Globus pallidus (tissue), 1 donor: ENCODE measurements around the gene GRIPAP1.
A peak's percentile ranks its signal among the peaks of the same experiment; 100 is the strongest.

Experiments
- DNase-seq: peaks from one replicate; pipeline ENCODE4 v3.0.0-alpha.2; 2015; ENCODE audit warnings: low spot score

Gene GRIPAP1

DNA sequence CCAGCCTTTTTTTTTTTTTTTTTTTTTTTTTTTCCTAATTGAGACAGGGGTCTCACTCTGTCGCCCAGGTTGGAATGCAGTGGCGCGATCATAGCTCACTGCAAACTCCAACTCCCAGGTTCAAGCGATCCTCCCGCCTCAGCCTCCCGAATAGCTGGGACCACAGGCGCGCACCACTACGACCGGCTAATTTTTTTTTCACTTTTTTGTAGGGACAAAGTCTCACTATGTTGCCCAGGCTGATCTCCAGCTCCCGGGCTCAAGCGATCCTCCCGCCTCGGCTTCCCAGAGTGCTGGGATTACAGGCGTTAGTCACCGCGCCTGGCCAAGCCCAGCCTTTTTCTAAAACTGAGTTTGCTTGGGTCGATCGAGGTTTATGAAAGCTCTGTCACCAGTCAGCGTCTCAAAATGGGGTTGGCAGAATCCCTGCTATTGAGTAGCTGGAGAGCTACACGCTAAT, 43.4 kb downstream of the GRIPAP1 start:
- no peak for DNase-seq

DNA sequence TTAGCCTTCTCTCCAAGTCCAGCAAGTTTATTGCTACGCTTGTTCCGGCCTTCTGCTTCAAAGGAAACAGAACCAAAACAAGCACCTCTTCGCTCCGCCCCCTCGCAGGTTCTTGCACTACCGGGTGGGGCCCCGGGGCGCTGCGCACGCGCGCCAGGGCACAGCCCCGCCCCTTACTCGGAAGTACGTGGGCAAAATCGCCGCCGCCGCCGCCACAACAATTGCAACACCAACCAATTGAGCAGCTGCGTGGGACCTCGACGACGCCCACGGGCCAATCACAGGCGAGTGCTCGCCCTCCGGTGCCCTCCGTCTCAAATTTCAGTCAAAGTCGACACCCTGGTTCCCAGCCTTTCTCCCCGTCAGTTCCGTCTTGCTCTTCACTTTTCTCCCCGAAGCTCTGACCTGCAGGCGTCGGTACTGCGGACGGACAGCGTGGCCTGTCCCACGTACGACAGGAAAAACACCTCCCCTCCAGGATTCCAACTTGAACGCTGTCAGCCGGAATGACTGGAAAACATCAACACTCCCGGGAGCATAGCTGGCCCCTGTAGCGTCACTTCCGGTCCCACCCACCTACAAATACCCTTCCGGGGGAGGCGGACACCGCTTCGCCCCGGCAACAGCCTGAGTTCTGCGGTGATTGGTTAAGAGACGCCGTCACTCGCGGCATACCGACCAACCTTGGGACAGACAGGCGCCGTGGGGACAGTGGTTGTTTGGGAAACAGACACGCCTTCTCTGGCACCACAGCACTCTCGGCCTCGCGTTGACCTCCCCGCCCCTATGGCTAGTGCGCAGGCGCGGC, 44.0 kb downstream of the GRIPAP1 start:
- DNase-seq: peak; percentile 98

DNA sequence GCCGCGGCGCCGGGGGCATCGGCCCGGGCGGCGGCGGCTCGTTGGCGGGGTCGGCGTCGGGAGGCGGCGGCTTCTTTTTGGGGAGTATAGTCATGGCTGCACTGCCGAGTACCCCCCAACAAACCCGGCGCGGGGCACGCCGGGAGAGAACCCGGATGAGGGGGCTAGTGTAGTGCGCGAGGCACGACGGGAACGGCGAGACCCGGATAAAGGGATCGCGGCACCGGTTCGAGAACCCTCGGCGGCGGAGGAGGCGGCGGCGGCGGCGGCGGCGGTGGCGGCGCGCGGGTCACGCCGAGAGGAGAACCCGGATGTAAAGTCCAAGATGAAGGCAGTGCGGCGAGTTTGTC, 44.6 kb downstream of the GRIPAP1 start, which contains the start of gene OTUD5:
TSS of gene OTUD5 (minus strand) at position 131 of the 350 bp plus-strand sequence. CDS start at position 94, 37 bp downstream.
- no peak for DNase-seq

DNA sequence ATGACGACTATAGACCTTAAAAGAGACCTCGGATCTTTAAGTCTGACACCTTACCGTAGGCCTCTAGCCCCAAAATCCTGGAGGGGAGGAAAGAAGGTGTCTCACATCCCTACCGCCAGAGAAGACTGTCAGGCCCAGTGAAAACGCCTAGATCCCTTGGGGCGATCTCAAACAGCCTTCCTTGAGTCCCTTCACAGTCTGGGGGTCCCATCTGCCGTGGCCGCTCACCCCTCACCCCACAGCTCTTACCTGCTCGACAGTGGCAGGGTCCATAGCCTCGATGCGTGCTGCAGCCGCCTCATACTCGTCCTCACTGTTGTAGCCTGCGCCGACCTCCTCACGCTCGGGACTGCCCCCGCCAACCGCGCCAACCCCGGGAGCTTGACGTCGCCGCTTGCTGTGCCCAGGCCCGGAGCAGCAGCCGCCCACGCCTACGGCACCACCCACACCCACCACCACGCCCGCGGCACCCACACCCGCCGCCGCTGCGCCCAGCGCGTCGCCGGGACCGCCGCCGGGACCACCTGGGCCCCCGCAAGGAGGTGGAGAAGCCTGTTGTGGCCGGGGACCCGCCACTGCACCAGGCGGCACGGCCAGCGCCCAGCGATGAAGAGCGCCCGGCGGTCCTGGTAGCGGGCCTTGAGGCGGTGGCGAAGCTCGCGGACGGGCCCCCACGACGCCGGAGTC, 45.2 kb downstream of the GRIPAP1 start:
- no peak for DNase-seq

DNA sequence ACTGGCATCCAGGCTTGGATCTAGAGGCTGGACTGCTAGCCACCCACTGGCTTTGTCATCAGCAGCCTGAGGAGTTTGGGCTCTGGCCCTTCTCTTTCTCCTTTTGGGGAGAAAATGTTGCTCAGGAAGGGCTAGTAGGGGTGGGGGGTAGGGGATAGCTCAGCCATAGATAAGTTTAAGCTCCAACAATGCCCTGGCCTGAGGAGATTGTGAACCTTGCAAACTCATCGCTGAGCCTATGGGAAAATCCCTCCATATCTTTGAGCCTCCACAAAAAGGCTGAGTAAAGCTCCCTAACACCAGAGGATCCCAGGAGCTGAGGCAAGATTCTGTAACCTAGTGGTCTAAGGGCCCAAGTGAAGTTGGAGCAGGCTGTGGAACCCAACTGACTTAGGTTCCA, 53.5 kb downstream of the GRIPAP1 start:
- no peak for DNase-seq

DNA sequence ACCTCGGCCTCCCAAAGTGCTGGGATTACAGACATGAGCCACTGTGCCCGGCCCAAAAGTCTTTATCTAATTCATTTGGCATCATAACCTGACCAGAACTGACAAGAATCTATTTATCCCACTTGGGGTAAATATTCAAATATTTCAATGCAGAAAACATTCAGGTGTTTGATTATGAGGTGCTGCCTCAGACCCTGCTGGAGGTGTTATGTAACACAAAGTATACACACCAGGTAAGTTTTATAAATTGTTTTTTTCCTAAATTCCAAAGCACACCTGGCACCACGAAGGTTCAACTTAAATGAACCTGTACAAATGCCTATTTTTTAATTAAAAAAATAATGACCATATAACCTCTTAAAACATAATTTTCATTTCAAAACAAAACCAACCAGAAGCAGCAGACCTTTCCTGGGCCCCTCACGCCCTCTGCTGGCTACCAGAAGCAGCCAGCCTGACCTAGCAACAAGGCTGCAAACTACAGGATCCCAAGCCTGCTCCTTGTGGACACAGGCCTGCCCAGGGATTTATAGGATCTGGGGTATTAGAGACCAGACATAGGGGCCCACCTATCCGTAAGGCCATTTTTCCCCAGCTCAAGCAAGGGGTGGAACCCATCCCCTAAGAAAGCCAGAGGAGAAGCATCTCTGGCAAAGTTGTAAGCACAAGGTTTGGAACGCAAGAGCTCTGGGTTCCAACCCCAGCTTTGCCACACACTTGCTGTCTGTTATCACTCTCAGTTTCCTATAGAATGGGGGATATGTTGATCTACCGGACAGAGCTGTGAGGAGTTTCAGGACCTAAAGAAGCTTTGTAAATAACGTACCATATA, 56.3 kb downstream of the GRIPAP1 start:
- peak; percentile 20 for DNase-seq

DNA sequence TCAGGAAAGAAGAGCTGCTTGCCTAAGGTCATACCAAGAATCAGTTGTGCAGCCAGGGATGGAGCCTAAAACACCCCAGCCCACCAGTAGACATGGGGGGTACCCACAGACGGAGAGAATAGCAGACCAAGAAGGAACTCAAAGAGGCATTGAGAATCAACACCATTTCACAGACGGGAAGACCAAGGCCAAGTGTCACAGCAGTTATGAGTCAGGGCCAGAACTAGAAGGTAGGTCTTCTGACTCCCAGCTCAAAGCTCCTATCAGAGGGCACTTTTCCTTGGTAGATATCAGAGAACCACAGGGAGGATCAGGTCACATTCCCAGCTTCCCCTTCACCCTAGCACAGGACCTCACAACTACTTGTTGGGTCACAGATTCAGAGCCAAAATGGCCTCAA, 59.2 kb downstream of the GRIPAP1 start:
- no peak for DNase-seq

DNA sequence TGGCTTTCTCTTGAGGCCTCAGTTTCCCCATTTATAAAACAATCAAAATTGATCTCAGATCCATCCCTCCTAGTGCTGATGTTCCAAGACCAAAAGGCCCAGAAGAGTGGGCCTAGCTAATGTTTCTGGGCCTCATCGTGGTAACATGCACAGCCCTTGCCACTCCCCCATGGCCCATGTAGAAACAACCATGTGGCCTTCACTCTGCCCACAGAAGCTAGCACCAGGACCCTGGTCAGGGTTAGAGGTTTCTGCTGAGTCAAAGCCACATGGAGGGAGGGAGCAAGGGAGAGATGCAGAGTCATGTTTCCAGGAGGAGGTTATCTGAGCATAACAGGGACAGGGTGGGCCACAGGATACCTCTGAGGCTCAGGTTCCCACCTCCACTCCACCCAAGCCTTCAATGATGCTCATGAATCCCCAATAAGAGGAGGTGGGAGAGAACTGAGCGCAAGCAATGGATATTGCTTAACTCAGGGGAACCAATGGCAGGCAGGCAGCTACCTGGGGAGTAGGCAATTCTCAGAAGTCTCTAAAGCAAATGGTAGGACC, 61.6 kb downstream of the GRIPAP1 start:
- DNase-seq: no peak

DNA sequence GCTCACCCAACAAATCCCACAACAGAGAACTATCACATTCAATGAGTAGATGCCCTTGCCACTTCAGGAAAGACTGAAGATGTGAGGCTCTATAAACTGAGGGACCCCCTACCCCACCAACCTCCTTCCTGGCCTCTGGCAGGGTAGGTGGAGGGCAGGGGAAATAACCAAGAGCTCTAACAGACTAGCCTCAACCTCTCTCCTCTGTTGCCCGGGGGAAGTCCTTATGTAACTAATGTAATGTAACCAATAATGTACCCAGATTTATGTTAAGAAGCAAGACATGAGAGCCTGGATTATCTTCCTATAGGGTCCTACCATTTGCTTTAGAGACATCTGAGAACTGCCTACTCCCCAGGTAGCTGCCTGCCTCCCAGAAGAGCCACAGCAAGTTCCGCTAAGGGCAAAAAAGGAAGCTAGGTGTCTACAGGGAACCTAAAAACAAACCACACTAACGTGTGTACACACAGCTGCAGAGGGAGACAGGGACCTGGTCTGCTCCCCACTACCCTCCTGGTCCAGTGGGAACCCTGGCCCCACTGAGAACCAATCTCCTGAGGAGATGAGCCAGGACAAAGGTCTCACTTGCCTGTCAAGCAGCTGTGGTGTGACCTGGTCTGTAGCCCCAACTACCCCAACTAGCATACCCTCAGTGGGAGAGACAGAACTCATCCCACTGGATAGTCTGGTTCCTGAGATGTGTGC, 62.4 kb downstream of the GRIPAP1 start:
- DNase-seq: no peak

DNA sequence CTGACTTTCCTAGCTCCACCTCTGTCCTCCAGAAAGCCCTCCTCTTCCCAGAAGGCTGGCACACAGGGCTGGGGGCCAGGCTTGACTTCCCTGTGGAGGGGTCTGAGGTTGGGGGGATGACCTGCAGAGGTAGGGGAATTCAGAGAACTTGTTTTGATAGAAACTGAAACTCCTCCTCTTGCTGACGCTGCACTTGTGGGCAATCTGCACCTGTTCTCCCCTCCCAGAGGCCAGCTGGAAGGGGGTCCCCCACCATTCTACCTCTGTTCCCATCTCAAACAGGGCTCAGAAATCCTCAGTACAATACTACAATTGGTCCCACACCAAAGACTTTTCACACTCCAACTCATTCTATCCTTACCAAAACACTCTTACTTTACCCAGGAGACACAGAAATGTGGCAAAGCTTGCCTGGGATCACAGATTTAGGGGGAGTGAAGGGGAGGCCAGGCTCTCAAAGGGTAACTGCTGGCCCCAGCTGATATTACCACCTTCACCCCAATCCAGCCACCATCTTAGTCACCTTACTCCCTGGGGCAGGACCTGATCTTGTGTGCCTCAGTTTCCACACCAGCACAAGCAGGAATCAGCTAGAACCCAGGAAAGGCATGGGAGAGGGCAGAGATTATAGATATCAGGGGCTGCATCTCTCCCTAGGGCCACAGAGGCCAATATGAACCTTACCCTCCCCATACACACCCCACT, 63.2 kb downstream of the GRIPAP1 start:
- no peak for DNase-seq

DNA sequence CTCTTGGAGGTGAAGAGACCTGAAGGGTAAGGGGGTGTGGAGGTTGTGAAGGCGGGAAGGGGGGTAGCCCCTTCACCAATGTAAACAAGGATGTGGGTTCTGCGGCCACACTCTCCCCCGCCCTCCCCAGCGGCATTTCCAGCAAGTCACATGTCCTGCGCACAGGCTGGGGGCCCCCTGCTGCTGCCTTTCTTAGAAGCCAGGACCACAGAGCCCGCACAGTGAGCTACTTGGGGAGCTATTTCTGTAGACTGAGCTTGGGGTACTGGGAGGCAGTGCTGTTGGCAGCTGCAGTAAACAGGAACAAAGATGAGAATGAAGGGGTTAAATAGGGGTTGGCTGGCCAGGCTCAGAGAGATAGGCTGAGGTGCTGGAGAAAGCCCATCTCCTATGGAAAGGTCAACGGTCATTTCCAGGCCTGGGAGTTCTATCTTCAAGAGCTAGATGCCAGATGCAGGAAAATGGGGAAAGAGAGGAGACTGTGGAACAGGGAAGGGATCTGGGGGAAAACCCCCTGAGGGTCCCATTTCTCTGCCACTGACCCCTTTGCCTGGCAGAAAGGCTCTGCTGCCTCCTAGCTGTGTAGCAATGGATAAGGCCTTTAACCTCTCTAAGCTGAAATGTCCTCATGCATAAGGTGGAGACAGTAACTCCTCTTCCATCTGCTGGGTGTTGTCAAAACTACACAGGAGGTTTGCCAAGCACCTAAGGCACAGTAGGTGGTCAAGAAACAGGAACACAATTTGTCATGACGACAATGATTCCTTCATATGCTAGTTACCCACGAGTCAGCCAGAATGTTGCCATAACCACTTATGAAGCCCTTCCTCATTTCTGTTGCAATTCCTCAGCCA, 64.8 kb downstream of the GRIPAP1 start:
- no peak for DNase-seq

DNA sequence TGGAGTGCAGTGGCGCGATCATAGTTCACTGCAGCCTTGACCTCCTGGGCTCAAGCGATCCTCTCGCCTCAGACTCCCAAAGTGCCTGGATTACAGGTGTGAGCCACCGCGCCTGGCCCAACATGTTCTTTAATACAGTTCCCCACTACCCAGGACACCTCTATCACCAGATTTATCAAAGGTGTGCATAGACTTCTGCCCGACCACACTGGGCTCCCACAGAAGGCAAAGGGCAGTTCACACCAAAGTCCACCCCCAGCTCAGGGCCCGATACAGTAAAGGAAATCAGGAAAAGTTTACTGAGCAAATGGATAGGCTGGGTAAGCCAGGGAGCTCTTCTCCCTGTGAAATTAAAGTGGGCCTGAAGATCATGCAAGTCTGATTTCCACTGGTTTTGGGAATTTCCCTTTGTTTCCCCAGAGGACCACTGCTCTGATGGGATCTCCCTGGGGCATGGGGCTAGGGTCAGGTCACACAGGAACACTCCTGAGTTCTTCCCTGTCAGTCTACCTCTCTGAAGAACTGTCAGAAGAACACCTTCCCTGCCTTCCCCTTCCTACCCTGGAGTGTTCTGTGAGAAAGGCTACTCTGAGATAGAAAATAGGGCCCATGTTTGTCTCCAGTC, 65.5 kb downstream of the GRIPAP1 start:
- DNase-seq: no peak

DNA sequence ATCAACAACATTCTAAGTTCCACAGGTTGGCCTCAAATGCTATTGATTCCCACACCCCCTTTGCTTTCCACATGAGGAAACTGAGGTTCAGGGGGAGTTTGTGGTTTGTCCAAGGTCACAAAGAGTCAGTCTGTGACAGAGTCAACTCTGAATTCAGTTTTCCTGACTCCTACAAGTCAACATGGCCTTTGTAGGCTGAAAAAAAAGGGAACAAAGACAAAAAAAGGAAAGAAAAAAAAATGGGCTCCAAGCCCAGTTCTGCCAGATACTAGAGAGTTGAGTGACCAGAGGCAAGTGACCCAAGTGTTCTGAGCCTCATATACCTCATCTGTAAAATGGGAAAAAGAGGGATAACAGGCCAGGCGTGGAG, 66.8 kb downstream of the GRIPAP1 start:
- DNase-seq: no peak

DNA sequence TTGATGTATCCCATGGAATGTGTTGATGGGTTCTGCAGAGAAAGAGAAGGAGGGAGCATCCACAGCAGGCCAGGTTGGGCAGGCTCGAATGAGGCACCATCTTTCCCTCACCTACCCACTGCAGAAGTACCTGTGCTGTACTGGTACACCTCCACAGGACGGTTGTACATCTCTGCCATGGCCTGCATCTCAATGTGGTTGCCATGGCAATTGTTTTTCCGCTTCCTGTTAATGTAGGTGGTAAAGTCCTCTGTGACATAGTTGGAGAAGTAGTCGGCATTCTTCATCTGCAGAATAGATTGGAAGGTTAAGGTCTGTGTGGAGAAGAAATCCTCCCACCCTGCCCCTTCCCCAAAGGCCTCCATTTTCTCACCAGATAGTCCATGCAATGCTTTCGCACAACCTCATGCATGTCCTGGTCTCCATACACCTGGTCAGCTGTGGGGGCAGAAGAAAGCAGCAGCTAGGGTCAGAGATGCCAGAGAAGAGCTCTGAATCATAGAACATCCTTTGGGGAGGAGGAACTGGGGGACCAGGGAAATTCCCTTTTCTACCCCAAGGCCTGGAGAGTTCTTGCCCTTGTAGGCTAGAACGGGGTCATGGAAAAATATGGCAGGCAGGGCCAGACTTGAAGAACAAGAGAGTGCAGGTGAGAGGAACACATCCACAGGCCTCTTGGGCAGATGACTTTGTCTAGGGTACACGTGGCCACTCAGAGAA, 67.3 kb downstream of the GRIPAP1 start:
- DNase-seq: no peak

DNA sequence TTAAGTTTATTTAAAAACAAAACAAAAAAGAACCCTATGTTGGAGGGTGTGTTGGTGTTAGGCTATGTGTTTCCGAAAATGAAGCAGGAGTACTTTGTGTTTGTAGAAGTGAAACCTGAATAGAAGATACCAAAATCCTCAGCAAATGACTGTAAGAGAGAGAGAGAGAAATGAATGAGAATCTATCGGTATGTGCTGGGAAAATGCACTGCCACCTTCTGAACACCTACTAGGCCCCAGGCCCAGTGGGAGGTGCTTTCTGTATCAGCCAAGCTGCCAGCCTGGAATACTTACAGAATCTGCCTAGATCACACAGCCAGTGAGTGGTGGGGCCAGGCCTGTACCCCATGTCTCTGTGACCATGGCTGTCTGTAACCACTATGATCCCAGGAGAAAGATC, 68.3 kb downstream of the GRIPAP1 start:
- DNase-seq: no peak

DNA sequence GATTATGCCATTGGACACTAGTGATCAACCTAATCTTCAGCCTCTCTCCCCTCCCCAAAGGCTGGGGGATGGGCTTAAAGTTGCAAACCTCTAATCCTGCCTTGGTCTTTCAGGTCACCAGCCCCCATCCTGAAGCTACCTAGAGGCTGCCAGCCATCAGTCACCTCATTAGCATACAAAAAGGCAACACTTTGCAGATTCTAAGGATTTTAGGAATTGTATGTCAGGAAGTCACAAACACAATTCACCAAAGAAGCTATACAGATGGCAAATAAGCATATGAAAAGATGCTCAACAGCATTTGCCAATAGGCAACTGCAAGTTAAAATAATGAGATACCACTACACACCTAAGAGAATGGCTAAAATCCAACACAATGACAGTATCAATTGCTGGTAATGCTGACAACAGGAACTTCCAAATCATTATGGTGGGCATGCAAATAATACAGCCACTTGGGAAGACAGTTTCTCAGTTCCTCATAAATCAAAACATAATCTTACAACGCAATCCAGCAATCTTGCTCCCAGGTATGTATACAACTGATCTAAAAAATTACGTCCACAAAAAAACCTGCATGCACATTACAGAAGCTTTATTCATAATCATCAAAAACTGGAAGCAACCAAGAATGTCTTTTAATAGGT, 74.2 kb downstream of the GRIPAP1 start:
- no peak for DNase-seq

DNA sequence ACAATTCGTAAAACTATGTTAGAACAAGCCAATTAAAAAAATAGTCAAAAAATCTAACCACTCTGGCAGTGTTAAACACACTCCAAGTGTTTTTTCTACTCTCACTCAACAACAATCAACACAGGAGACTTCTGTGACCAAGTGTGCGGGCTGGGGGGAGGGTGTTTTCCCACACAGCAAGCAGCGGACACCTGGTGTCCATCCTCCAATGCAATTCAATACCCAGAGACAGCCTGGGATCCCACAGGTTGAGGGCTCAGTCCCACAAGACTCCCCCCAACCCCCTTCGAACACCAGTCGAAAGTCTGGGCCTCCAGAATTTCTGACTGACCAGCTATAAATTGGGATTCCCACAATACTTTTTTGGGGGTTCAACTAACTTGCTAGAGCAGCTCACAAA, 74.9 kb downstream of the GRIPAP1 start:
- no peak for DNase-seq

DNA sequence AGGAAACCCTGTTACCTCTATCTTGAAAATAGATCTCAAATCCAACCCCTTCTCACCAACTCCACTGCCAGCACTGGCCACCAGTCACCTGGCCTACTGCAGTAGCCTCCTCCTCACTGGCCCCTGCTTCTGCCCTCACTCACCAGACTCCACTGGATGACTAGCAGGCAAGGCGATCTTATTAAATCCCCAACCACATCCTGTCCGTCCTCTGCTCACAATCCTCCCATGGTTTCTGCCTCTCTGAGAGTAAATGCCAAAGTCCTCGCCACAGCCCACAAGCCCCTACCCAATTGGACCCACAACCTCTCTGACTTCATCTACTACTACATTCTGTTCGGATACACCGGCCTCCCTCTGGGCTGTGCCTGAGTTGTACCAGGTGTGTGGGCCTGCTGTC, 77.8 kb downstream of the GRIPAP1 start:
- DNase-seq: no peak
